Activated CD4-positive, alpha-beta T cell treated with anti-CD3 and anti-CD28 coated beads for 48 hours (primary cell): ENCODE results near the gene LPIN3.
A peak's percentile ranks its signal among the peaks of the same experiment; 100 is the strongest.

Experiments
- DNase-seq: peaks from one replicate; pipeline ENCODE4 v3.0.0-alpha.2; 2020

The LPIN3 gene

GRCh38 chr20:41369673-41370072 is 29.1 kb downstream of the LPIN3 start:
- no peak for DNase-seq

GRCh38 chr20:41370176-41370575 is 29.6 kb downstream of the LPIN3 start:
- peak; percentile 36 for DNase-seq

- DNase-seq, result no peak
Observed at GRCh38 chr20:41371371-41371770, 30.8 kb downstream of the LPIN3 start.

GRCh38 chr20:41373251-41373783 is 32.7 kb downstream of the LPIN3 start:
- DNase-seq, result no peak

- DNase-seq, result no peak
Observed at GRCh38 chr20:41373931-41374920, 33.6 kb downstream of the LPIN3 start.

GRCh38 chr20:41375846-41376245 is 35.2 kb downstream of the LPIN3 start:
- no peak for DNase-seq

- DNase-seq, result no peak
Observed at GRCh38 chr20:41376349-41376748, 35.7 kb downstream of the LPIN3 start.

- no peak for DNase-seq
Observed at GRCh38 chr20:41377275-41377674, 36.7 kb downstream of the LPIN3 start.

GRCh38 chr20:41379551-41379950 is 38.9 kb downstream of the LPIN3 start:
- no peak for DNase-seq

- no peak for DNase-seq
Observed at GRCh38 chr20:41380551-41381193, 40.1 kb downstream of the LPIN3 start.

GRCh38 chr20:41382791-41383305 is 42.2 kb downstream of the LPIN3 start:
- DNase-seq, result no peak

- no peak for DNase-seq
Observed at GRCh38 chr20:41386502-41387427, 46.1 kb downstream of the LPIN3 start.

- DNase-seq, result no peak
Observed at GRCh38 chr20:41387444-41387851, 46.8 kb downstream of the LPIN3 start.

GRCh38 chr20:41390889-41391288 is 50.3 kb downstream of the LPIN3 start:
- no peak for DNase-seq

GRCh38 chr20:41391587-41392001 is 51.0 kb downstream of the LPIN3 start:
- no peak for DNase-seq

GRCh38 chr20:41392295-41392694 is 51.7 kb downstream of the LPIN3 start:
- DNase-seq, result no peak

GRCh38 chr20:41392871-41393704 is 52.5 kb downstream of the LPIN3 start:
- no peak for DNase-seq

- no peak for DNase-seq
Observed at GRCh38 chr20:41393705-41394066, 53.1 kb downstream of the LPIN3 start.

GRCh38 chr20:41394081-41394480 is 53.5 kb downstream of the LPIN3 start:
- DNase-seq, result no peak

GRCh38 chr20:41394931-41395666 is 54.5 kb downstream of the LPIN3 start:
- no peak for DNase-seq
